ENCODE measurements around the gene TRDMT1.

- no peak for TF ChIP-seq CTCF (IDR thresholded peaks at IDR 0.05)
- TF ChIP-seq POLR2A (IDR thresholded peaks at IDR 0.05): no peak
Observed at GRCh38 chr10:17214526-17214925, 13.1 kb upstream of the TRDMT1 start.

Data from testis (tissue), 2 donors.